GM23338 (cell line): ENCODE measurements around the gene CDK18. TPM values are rescaled to one million over a fixed set of nuclear protein-coding genes. Genes with fewer than 3 reads are reported as not detected.

Source experiments
- ATAC-seq: fragments of 200-7000 bp; cut with Tn5 transposase; 3 replicates; pipeline ENCODE4 v1.9.1; 2020
- DNase-seq: peaks from one replicate; pipeline ENCODE4 v3.0.0-alpha.2; 2015; ENCODE audit warnings: low spot score
- H2AFZ ChIP-seq: fragments of 200-600 bp; sonication (generic); 2 replicates; pipeline ENCODE4 v1.8.0; 2016; ENCODE audit warnings: antibody characterized with exemption, mild to moderate bottlenecking, moderate library complexity
- H3F3A ChIP-seq: fragments of 200-600 bp; sonication (generic); replicated peaks from 2 replicates; pipeline ENCODE4 v1.8.0; 2017; ENCODE audit warnings: antibody characterized with exemption, mixed run types, low read depth
- H3K27ac ChIP-seq: fragments of 200-600 bp; sonication (generic); 2 replicates; pipeline ENCODE4 v1.6.1; 2016; ENCODE audit warnings: low read depth
- H3K27me3 ChIP-seq: fragments of 200-600 bp; sonication (generic); 2 replicates; pipeline ENCODE4 v1.8.0; 2016; ENCODE audit warnings: mild to moderate bottlenecking, mixed run types, moderate library complexity; ENCODE audit not compliant: insufficient read depth
- H3K36me3 ChIP-seq: fragments of 200-600 bp; sonication (generic); 2 replicates; pipeline ENCODE4 v1.8.0; 2016; ENCODE audit warnings: mild to moderate bottlenecking; ENCODE audit not compliant: insufficient read depth
- H3K4me1 ChIP-seq: fragments of 200-600 bp; sonication (generic); 2 replicates; pipeline ENCODE4 v1.8.0; 2016; ENCODE audit warnings: mild to moderate bottlenecking, moderate library complexity; ENCODE audit not compliant: insufficient read depth
- H3K4me2 ChIP-seq: fragments of 200-600 bp; sonication (generic); 2 replicates; pipeline ENCODE4 v1.7.1; 2017; ENCODE audit warnings: mixed run types
- H3K4me3 ChIP-seq: fragments of 200-600 bp; sonication (generic); 2 replicates; pipeline ENCODE4 v1.6.1; 2016; ENCODE audit warnings: mixed run types
- H3K79me2 ChIP-seq: fragments of 200-600 bp; sonication (generic); replicated peaks from 2 replicates; pipeline ENCODE4 v1.8.0; 2017; ENCODE audit warnings: mild to moderate bottlenecking; ENCODE audit not compliant: insufficient read depth
- H3K9me2 ChIP-seq: fragments of 200-600 bp; sonication (generic); 2 replicates; pipeline ENCODE4 v1.8.0; 2017; ENCODE audit not compliant: insufficient read depth
- H4K20me1 ChIP-seq: fragments of 200-600 bp; sonication (generic); replicated peaks from 2 replicates; pipeline ENCODE4 v1.8.0; 2017; ENCODE audit warnings: mild to moderate bottlenecking; ENCODE audit not compliant: insufficient read depth
- H3K27ac Mint-ChIP-seq: 2 replicates; pipeline ENCODE4 v1.8.0; 2020; ENCODE audit warnings: inconsistent platforms, mild to moderate bottlenecking, moderate library complexity, mixed read lengths
- H3K27me3 Mint-ChIP-seq: 3 replicates; pipeline ENCODE4 v1.8.0; 2022; ENCODE audit warnings: low read depth, mild to moderate bottlenecking, moderate library complexity, mixed read lengths, inconsistent platforms; ENCODE audit not compliant: insufficient read depth, poor library complexity
- H3K36me3 Mint-ChIP-seq: 3 replicates; pipeline ENCODE4 v1.8.0; 2021; ENCODE audit warnings: low read depth, mild to moderate bottlenecking, inconsistent platforms, moderate library complexity, mixed read lengths
- H3K4me1 Mint-ChIP-seq: 3 replicates; pipeline ENCODE4 v1.8.0; 2020; ENCODE audit warnings: mild to moderate bottlenecking, inconsistent platforms, mixed read lengths
- H3K4me3 Mint-ChIP-seq: 3 replicates; pipeline ENCODE4 v1.8.0; 2021; ENCODE audit warnings: moderate library complexity, mild to moderate bottlenecking, inconsistent platforms, mixed read lengths
- H3K9me3 Mint-ChIP-seq: 3 replicates; pipeline ENCODE4 v1.8.0; 2020; ENCODE audit warnings: moderate library complexity, mild to moderate bottlenecking, inconsistent platforms, mixed read lengths
- CREB1 ChIP-seq: fragments of 250-450 bp; sonication (Bioruptor Pico); IDR thresholded peaks from 2 replicates; pipeline ENCODE4 v1.5.0; 2020; ENCODE audit warnings: low read depth, mild to moderate bottlenecking, moderate library complexity
- CTCF ChIP-seq, 2 experiments: fragments of 200-600 bp in 1 of 2; sonication (generic) in 1 of 2; conservative IDR thresholded peaks; 2 replicates each; pipeline versions ENCODE4 v1.5.1 to v1.6.1; 2016 to 2017; ENCODE audit warnings: antibody characterized with exemption in 2 of 2, low read depth in 2 of 2, mild to moderate bottlenecking in 2 of 2, moderate library complexity in 1 of 2
- ETS1 ChIP-seq: IDR thresholded peaks from 2 replicates; pipeline ENCODE4 v1.6.1; 2016; ENCODE audit warnings: antibody characterized with exemption
- EZH2 ChIP-seq: fragments of 200-600 bp; sonication (generic); IDR thresholded peaks from one replicate; pipeline ENCODE4 v1.8.0; 2017; ENCODE audit warnings: antibody characterized with exemption, mild to moderate bottlenecking, low read depth; ENCODE audit not compliant: unreplicated experiment
- EZH2phosphoT487 ChIP-seq: fragments of 200-600 bp; sonication (generic); IDR thresholded peaks from one replicate; pipeline ENCODE4 v1.8.1; 2018; ENCODE audit warnings: antibody characterized with exemption; ENCODE audit not compliant: unreplicated experiment
- JUNB ChIP-seq: IDR thresholded peaks from one replicate; pipeline ENCODE4 v1.6.1; 2016; ENCODE audit warnings: antibody characterized with exemption; ENCODE audit not compliant: unreplicated experiment
- NANOG ChIP-seq: IDR thresholded peaks from 2 replicates; pipeline ENCODE4 v1.6.1; 2016; ENCODE audit warnings: antibody characterized with exemption, borderline replicate concordance
- POLR2AphosphoS5 ChIP-seq: IDR thresholded peaks from 2 replicates; pipeline ENCODE4 v1.6.1; 2016; ENCODE audit warnings: antibody characterized with exemption, low read depth
- REST ChIP-seq: IDR thresholded peaks from one replicate; pipeline ENCODE4 v1.6.1; 2018; ENCODE audit warnings: antibody characterized with exemption; ENCODE audit not compliant: unreplicated experiment
- STAT1 ChIP-seq: IDR thresholded peaks from one replicate; pipeline ENCODE4 v1.6.1; 2016; ENCODE audit warnings: antibody characterized with exemption; ENCODE audit not compliant: unreplicated experiment
- ZNF331 ChIP-seq: fragments of 250-450 bp; sonication (Bioruptor Pico); IDR thresholded peaks from 2 replicates; pipeline ENCODE4 v1.5.0; 2020; ENCODE audit warnings: low read depth, mild to moderate bottlenecking, moderate library complexity
- ZNF462 ChIP-seq: fragments of 250-450 bp; sonication (Bioruptor Pico); IDR thresholded peaks from 2 replicates; pipeline ENCODE4 v1.5.0; 2020; ENCODE audit warnings: mild to moderate bottlenecking, moderate library complexity
- polyA plus RNA-seq: library from polyadenylated mRNA; unstranded; fragments of >200 nt; fragmentation: Nextera tagmentation; extraction: Ambion mirVana; gene quantifications from 2 replicates; pipeline ENCODE4 v1.2.1, GENCODE V29; 2016
- total RNA-seq: library from RNA; depleted of rRNA; stranded (reverse); fragments of >200 nt; shearing (Covaris generic); gene quantifications from 2 replicates; pipeline ENCODE4 v1.2.3, GENCODE V29; 2014

Gene CDK18
- total and polyA plus RNA-seq, 2 experiments from 2014 or later: 21.1 to 46.5 TPM

- H2AFZ ChIP-seq: no peak overlapping the region
- H3K79me2 ChIP-seq: no peaks in the 10 kb centered on the region
- H3K4me3 Mint-ChIP-seq: no peak overlapping the region; the same call in 2 of the 3 replicates
- peaks cover 20% of the 10 kb centered on the region for H3K4me1 ChIP-seq
- H3K9me3 Mint-ChIP-seq: peaks cover 2% of the 10 kb centered on the region; the same call in 1 of the 3 replicates
- H3K36me3 Mint-ChIP-seq: peaks cover 54% of the 10 kb centered on the region
- no peak overlapping the region for H3K27ac ChIP-seq
- H3K4me2 ChIP-seq: no peak overlapping the region
- H3K27me3 ChIP-seq: no peaks in the 10 kb centered on the region
- peaks cover 3% of the 10 kb centered on the region; the same call in 1 of the 2 replicates for H3K36me3 ChIP-seq
- DNase-seq: no peak
- H3K27me3 Mint-ChIP-seq: peaks cover 15% of the 10 kb centered on the region
- H4K20me1 ChIP-seq: peaks cover 7% of the 10 kb centered on the region
- H3K4me1 Mint-ChIP-seq: peaks cover 20% of the 10 kb centered on the region
- H3F3A ChIP-seq: peaks cover 13% of the 10 kb centered on the region; the same call in 1 of the 2 replicates
- no peak overlapping the region for H3K4me3 ChIP-seq
- H3K27ac Mint-ChIP-seq: no peak overlapping the region
- no peaks in the 10 kb centered on the region for H3K9me2 ChIP-seq
- no peak for TF ChIP-seq CREB1 (CRISPR knock-in tag)
- no peak for TF ChIP-seq ZNF462 (CRISPR knock-in tag)
- TF ChIP-seq CTCF (conservative IDR thresholded peaks at IDR 0.05; ENCODE audit: low read depth in 2 of 2): no peak
- TF ChIP-seq EZH2: no peak
- TF ChIP-seq EZH2phosphoT487: no peak
- no peak for TF ChIP-seq POLR2AphosphoS5
- no peak for TF ChIP-seq ETS1
- TF ChIP-seq REST: no peak
- no peak for TF ChIP-seq JUNB
- TF ChIP-seq ZNF331 (CRISPR knock-in tag): no peak
- TF ChIP-seq NANOG: no peak
- TF ChIP-seq STAT1: no peak
- no peak for ATAC-seq
Measured at GRCh38 chr1:205527931-205528330, 23.5 kb downstream of the CDK18 start.
